ENCODE results near the gene MESD. TPM values are rescaled to one million over a fixed set of nuclear protein-coding genes. Genes with fewer than 3 reads are reported as not detected.

Gene MESD
- polyA plus RNA-seq, 1 experiment, result 11.0 TPM

GRCh38 chr15:80948651-80949292 is 40.8 kb downstream of the MESD start:
- TF ChIP-seq, protein P1, sequence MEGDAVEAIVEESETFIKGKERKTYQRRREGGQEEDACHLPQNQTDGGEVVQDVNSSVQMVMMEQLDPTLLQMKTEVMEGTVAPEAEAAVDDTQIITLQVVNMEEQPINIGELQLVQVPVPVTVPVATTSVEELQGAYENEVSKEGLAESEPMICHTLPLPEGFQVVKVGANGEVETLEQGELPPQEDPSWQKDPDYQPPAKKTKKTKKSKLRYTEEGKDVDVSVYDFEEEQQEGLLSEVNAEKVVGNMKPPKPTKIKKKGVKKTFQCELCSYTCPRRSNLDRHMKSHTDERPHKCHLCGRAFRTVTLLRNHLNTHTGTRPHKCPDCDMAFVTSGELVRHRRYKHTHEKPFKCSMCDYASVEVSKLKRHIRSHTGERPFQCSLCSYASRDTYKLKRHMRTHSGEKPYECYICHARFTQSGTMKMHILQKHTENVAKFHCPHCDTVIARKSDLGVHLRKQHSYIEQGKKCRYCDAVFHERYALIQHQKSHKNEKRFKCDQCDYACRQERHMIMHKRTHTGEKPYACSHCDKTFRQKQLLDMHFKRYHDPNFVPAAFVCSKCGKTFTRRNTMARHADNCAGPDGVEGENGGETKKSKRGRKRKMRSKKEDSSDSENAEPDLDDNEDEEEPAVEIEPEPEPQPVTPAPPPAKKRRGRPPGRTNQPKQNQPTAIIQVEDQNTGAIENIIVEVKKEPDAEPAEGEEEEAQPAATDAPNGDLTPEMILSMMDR (IDR thresholded peaks at IDR 0.05; ENCODE audit: insufficient read depth, low read depth, low read length), result no peak
- ChIA-PET POLR2A (no interaction called here), CTCF (no interaction called here)
- Histone ChIP-seq H3K36me3 (ENCODE audit: control insufficient read depth, insufficient read depth, low read length) (peaks cover 68% of the 10 kb centered on the region), H3K4me3 (ENCODE audit: low read depth, low read length) (no peak overlapping the region), H3K27me3 (ENCODE audit: control insufficient read depth, insufficient read depth, low read length) (no peaks in the 10 kb centered on the region)
- no peak for DNase-seq (ENCODE audit: low read depth)

DNA sequence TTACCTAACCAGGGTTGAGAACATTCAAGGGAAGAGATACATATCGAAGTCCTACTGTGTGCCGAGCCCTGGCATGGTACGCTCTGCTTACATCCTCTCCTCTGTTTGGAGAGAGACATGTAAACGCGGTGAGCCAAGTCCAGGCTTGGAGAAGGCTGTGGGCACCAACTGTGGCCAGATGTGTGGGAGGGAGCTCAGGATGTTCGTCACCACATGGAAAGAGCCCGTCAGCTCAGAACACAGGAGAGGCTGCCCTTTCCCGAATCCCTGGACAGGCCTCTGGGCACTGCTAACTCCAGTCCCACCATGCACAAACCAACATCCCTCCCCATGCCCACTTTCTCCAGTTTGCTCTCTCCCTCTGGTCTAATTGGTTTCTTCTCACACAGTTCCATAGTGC is 43.0 kb downstream of the MESD start:
- Histone ChIP-seq H3K27me3 (ENCODE audit: control insufficient read depth, insufficient read depth, low read length) (no peaks in the 10 kb centered on the region), H3K36me3 (ENCODE audit: control insufficient read depth, insufficient read depth, low read length) (peaks cover 84% of the 10 kb centered on the region), H3K4me3 (ENCODE audit: low read depth, low read length) (no peak overlapping the region)
- ChIA-PET CTCF (no interaction called here), POLR2A (no interaction called here)
- DNase-seq (ENCODE audit: low read depth), result no peak
- TF ChIP-seq, protein P1 (IDR thresholded peaks at IDR 0.05; ENCODE audit: insufficient read depth, low read depth, low read length), result no peak

GRCh38 chr15:80945605-80946004 is 44.0 kb downstream of the MESD start:
- H3K36me3 ChIP-seq (ENCODE audit: control insufficient read depth, insufficient read depth, low read length), result peaks cover 88% of the 10 kb centered on the region
- TF ChIP-seq, protein P1 (IDR thresholded peaks at IDR 0.05; ENCODE audit: insufficient read depth, low read depth, low read length), result no peak
- CTCF ChIA-PET, result interaction anchor here (1.2 kb wide), 1 partner anchor 320 kb away, joined by 4 read pairs; no protein-coding TSS in a partner anchor
- H3K4me3 ChIP-seq (ENCODE audit: low read depth, low read length), result no peak overlapping the region
- no peaks in the 10 kb centered on the region for H3K27me3 ChIP-seq (ENCODE audit: control insufficient read depth, insufficient read depth, low read length)
- POLR2A ChIA-PET, result no interaction called here
- DNase-seq (ENCODE audit: low read depth), result no peak

DNA sequence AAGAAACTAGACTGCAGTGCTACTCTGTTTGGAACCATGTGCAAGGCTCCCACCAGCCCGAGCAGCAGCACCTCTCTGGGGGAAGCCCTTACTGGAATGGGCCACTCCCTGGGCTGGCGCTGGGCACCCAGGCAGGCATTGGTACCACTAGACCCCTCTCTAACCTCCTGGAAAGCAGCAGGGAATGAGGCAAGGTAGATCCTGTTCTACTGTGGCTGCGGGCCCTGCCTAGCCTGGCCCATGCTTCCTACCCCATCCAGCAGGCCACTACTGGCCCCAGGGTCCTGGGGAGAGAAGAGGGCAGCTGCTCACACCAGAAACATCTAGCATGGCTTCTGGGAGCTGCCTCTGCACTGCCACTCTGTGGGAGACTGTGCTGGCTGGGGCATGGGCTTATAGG is 44.8 kb downstream of the MESD start:
- POLR2A ChIA-PET, result no interaction called here
- H3K36me3 ChIP-seq (ENCODE audit: control insufficient read depth, insufficient read depth, low read length), result peaks cover 86% of the 10 kb centered on the region
- CTCF ChIA-PET, result interaction anchor here (1.2 kb wide), 1 partner anchor 321 kb away, joined by 4 read pairs; no protein-coding TSS in a partner anchor

GRCh38 chr15:80942746-80943565 is 46.7 kb downstream of the MESD start:
- Histone ChIP-seq H3K27me3 (ENCODE audit: control insufficient read depth, insufficient read depth, low read length) (no peaks in the 10 kb centered on the region), H3K4me3 (ENCODE audit: low read depth, low read length) (no peak overlapping the region), H3K36me3 (ENCODE audit: control insufficient read depth, insufficient read depth, low read length) (peaks cover 76% of the 10 kb centered on the region)
- POLR2A ChIA-PET, result no interaction called here
- TF ChIP-seq, protein P1 (IDR thresholded peaks at IDR 0.05; ENCODE audit: insufficient read depth, low read depth, low read length), result no peak
- DNase-seq (ENCODE audit: low read depth), result no peak
- CTCF ChIA-PET, result no interaction called here

More for the DNA sequence above, 44.8 kb downstream of the MESD start:
- TF ChIP-seq, protein P1 (IDR thresholded peaks at IDR 0.05; ENCODE audit: insufficient read depth, low read depth, low read length), result no peak
- no peaks in the 10 kb centered on the region for H3K27me3 ChIP-seq (ENCODE audit: control insufficient read depth, insufficient read depth, low read length)
- DNase-seq (ENCODE audit: low read depth), result no peak
- no peak overlapping the region for H3K4me3 ChIP-seq (ENCODE audit: low read depth, low read length)

Data from BJ (cell line).